ENCODE data around the gene ZNF415. TPM values are rescaled to one million over a fixed set of nuclear protein-coding genes. Genes with fewer than 3 reads are reported as not detected.
A peak's percentile ranks its signal among the peaks of the same experiment; 100 is the strongest.

Gene ZNF415
- total and polyA plus RNA-seq, 9 of the 15 experiments (the other 6 are each of a cell fraction or from before 2014, with no cell fraction given), result 0.06 to 0.82 (median 0.14) TPM; not detected in 2

GRCh38 chr19:53161123-53161522 is 28.4 kb upstream of the ZNF415 start (continued):
- TF ChIP-seq ZNF407 (IDR thresholded peaks at IDR 0.05; ENCODE audit: low read depth) (no peak), SP2 (IDR thresholded peaks at IDR 0.05; ENCODE audit: extremely low read depth, low read depth, low read length, poor library complexity, severe bottlenecking) (no peak), ZNF696 (CRISPR knock-in tag; conservative IDR thresholded peaks at IDR 0.05) (no peak), MTA2 (IDR thresholded peaks at IDR 0.05; ENCODE audit: low read depth) (peak; percentile 97), SNRNP70 (optimal IDR thresholded peaks at IDR 0.05; ENCODE audit: low read depth, low read length) (no peak), MEF2D (tag; conservative IDR thresholded peaks at IDR 0.05; ENCODE audit: low read depth) (peak; percentile 98), ZNF395 (CRISPR knock-in tag; IDR thresholded peaks at IDR 0.05) (peak; percentile 77; the same call in 1 of the 2 replicates), RAD21 (CRISPR knock-in tag; conservative IDR thresholded peaks at IDR 0.05 in 1 of 2, IDR thresholded peaks at IDR 0.05 in 1 of 2) (peak in 1 of 2 experiments; percentile 15; a peak in 1 of 4 replicates), TRIM25 (IDR thresholded peaks at IDR 0.05; ENCODE audit: borderline replicate concordance) (no peak), C11orf30 (IDR thresholded peaks at IDR 0.05; ENCODE audit: low read depth) (no peak), MBD2 (IDR thresholded peaks at IDR 0.05; ENCODE audit: borderline replicate concordance, low read depth) (no peak), SIN3A (IDR thresholded peaks at IDR 0.05; ENCODE audit: borderline replicate concordance in 2 of 2, control insufficient read depth in 1 of 2, low read depth in 2 of 2, low read length in 2 of 2) (no peak)
- TF ChIP-seq, protein P1, sequence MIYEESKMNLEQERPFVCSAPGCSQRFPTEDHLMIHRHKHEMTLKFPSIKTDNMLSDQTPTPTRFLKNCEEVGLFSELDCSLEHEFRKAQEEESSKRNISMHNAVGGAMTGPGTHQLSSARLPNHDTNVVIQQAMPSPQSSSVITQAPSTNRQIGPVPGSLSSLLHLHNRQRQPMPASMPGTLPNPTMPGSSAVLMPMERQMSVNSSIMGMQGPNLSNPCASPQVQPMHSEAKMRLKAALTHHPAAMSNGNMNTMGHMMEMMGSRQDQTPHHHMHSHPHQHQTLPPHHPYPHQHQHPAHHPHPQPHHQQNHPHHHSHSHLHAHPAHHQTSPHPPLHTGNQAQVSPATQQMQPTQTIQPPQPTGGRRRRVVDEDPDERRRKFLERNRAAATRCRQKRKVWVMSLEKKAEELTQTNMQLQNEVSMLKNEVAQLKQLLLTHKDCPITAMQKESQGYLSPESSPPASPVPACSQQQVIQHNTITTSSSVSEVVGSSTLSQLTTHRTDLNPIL (CRISPR knock-in tag; IDR thresholded peaks at IDR 0.05), result no peak

All from K562 (cell line).